Measurements from ENCODE around the gene ENPP1.

The ENPP1 gene

DNA sequence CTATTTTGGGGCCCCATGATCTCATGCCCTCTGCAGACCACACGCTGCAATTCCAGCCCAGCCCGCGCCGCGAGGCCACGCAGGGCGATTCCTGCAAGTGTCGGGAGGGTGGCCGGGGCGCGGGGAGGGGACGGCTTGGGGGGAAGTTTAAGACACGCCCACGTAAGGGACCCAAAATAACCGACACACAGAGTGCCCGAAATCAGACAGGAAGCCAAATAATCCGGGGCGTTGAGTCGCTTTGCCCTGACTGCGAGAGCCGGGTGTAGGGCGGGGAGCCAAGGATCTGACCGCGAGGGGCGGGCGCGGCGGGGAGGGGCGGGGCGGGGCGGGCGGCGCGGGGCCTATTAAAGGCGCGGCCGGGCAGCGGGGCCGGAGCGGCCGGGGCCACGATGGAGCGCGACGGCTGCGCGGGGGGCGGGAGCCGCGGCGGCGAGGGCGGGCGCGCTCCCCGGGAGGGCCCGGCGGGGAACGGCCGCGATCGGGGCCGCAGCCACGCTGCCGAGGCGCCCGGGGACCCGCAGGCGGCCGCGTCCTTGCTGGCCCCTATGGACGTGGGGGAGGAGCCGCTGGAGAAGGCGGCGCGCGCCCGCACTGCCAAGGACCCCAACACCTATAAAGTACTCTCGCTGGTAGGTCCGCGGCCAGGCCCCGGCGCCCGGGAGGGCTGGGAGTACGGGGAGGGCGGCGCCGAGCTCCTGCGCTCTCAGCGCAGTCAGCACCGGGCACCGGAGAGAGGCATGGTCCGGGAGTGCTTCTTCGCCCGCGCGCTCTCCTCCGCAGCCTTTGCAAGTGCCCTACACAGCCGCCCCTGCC, at the start of gene ENPP1:
Gene ENPP1, plus strand, starts transcription at position 377 of the 816 bp plus-strand sequence. Its CDS starts 16 bp downstream, at position 393.
- peak; percentile 64 for DNase-seq (ENCODE audit: low read depth)

DNA sequence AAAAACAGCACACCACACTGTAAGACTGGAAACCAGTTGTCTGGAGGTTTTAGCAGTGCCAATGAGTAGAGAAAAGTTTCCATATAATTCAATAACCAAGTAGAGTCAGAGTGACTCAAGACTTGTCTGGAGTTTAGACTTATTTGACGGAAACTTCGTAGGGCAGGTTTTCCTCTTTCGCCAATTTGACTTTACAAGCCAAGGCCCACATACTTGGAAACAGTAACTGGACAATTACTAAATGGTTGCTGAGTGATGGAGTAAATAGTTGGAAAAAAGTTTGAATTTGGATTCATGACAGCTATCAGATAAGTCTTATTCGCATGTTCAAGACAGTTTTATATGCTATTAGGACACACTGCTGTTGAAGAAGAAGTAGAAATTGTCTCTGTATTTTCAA, 48.9 kb upstream of the ENPP1 start:
- no peak for DNase-seq (ENCODE audit: low read depth)

DNA sequence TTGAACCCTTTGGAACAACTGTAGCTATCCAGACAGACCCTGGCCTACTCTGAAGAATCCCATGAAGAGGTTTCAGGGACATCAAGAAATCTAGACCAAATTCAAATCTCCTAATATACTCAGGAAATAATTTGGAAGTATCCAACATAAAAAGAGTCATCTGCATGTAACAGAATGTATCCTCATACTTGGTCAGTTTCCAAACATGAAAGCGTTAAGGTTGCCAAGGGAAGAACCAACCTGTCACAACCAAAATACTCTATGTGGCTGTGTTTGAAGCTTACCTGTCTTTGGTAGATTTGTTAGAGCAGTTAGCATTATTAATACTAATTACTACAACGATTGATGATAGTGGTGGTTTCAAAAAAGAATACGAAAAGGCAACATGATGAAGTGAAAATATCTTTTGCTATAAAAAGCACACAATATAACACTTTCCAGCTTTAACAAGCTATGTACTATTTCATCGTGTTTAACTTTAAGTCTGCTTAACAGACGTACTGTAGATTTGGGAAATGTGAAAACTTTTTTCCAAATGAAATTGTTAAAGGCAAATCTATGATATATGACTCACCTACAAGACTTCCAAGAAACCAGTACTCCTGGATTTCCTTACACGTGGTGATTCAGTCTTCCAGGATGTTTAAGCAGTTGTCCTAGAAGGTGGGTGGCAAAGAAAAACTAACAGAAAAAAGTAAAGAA, 46.6 kb upstream of the ENPP1 start:
- no peak for DNase-seq (ENCODE audit: low read depth)

DNA sequence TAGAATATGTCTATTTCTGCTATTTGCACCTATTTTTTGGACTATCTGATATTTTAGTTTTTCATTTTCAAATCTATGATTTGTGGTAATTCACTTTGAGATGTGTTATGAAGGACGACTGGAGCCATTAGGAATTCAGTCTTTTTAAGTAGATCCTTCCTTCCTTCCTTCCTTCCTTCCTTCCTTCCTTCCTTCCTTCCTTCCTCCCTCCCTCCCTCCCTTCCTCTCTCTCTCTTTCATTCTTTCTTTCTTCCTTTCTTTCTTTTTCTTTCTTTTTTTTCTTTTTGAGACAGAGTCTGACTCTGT, 46.1 kb upstream of the ENPP1 start:
- no peak for DNase-seq (ENCODE audit: low read depth)

DNA sequence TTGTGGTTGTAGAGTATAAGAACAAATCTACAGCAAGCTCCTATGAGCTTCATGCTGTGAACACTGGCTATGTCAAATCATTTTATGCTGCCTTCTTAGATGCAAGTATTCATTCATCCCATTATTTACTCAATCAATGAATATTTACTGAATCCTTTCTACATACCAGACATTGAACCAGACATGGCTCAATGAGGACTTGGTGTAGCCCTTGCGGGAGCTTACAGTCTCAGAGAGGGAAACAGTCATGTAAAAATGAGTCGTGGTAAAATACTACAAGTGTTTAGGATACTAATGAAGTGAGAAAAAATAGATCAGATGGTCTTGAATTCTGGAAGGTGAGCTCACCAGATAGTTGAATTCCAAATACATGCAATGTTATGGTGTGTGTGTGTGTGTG, 44.8 kb upstream of the ENPP1 start:
- DNase-seq (ENCODE audit: low read depth): no peak

DNA sequence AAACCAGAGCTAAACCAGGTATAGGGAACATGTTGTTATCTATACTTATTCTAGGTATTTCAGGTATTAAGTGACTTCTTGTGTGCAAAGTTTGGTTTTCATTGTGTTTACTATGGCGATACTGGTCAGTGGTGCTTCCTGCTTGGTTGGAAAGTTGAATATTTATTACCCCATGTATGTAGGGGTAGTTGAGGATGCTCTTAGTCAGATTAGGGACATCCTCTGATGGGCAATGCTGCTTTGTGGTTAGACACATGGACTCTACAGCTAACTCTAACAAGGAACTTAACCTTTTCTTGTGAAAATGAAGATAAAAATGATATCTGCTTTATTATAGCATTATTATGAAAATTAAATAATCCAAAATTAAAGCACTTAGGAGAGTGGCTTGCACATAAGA, 44.1 kb upstream of the ENPP1 start:
- no peak for DNase-seq (ENCODE audit: low read depth)

DNA sequence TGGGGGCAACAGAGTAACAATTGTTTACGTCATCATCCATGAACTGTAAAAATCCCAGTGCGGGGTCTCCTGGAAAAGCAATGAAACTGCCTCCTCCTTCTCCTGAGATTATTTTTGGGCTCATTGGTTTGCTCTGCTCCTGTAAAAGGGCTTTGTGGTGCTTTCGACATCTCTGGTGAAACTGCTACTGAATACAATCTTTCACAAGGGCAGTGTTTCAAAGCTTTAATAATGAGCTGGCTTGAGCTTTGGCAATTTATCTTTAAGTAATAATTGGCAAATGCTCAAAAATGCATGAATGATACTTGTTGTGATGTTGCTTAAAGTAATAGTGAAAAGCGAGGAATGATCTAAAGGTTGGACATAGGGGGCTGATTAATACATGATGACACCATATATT, 43.5 kb upstream of the ENPP1 start:
- no peak for DNase-seq (ENCODE audit: low read depth)

DNA sequence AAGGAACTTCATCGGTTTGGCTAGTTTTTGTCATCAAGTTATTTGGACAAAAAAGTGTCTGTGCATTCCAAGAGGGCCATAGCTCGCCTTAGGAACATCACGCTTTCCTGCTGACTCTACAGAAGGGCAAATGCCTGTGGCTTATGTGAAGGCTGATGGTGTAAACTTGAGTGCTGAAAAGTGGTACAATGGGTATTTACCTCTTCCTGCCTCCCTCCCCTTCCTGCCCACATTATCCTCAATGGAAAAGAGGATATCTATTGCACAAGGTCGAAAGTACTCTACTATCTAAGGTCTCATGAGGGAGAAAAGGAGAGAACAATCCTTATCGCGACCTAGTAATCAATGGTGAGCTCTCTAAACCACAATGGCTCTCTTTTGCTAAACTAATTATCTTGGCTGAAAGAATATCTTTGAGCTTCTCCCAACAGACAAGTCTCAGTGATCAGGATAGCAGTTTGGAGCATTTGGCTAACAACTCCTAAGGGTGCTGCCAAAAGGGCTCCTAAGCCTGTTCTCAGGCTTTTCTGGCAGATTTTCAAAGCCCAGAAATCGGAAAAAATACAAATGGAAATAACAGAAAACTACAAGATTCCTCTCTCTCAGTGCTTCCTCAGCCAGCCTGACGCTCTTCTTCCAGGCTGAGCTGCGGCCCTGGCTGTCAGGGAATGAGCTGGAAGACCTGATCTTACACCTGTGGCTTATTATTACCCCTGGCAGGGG, 42.6 kb upstream of the ENPP1 start:
- DNase-seq (ENCODE audit: low read depth): peak; percentile 54

DNA sequence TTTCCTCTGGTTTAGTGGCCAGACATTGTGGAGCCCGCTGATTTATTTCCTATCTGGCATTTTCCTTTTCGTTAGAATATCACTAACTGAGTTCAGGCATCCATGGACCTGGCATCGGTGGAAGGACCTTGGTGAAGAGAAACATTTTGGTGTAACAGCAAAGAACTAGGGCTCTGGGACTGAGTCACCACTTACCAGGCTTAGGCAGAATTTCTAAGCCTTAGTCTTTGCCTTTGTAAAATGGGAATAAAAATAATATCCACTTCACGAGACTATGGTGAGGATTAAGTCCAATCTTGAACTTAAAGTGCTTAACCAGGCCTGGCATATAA, 42.0 kb upstream of the ENPP1 start:
- no peak for DNase-seq (ENCODE audit: low read depth)

DNA sequence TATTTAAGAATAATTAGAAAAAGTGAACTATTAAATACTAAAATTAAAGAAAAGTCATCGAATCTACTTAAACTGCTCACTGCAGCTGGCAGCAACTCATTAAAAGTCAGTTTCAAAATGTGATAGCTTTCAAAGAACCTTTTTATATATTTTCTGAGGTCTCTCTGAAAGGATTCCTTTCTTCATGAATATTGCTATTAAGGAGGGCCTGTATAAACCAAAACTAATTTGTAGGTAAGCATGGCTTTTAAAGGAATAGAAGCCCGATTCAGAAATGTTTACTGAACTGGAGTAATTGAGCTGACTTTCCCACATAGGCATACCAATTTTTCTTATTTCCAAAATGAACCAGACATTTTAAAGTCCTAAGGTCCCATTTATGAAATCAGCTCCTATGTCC, 41.2 kb upstream of the ENPP1 start:
- no peak for DNase-seq (ENCODE audit: low read depth)

DNA sequence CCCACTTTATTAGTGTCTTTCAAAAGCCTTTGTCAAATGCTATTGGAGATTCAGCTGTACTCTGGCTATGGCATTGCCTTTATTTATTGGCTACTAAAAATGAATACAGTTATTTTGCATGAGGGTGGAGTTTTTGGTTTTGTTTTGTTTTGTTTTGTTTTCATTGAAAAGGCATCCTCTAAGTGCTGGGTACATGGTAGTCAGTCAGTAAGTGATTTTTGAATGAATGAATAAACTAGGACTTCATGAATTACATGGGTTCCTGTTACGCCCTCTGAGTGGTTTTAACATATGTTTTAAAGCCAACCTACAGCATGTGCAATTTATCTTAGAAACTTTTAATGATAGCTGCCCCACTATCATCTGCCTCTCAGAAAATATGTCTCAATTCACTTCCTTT, 38.9 kb upstream of the ENPP1 start:
- no peak for DNase-seq (ENCODE audit: low read depth)

DNA sequence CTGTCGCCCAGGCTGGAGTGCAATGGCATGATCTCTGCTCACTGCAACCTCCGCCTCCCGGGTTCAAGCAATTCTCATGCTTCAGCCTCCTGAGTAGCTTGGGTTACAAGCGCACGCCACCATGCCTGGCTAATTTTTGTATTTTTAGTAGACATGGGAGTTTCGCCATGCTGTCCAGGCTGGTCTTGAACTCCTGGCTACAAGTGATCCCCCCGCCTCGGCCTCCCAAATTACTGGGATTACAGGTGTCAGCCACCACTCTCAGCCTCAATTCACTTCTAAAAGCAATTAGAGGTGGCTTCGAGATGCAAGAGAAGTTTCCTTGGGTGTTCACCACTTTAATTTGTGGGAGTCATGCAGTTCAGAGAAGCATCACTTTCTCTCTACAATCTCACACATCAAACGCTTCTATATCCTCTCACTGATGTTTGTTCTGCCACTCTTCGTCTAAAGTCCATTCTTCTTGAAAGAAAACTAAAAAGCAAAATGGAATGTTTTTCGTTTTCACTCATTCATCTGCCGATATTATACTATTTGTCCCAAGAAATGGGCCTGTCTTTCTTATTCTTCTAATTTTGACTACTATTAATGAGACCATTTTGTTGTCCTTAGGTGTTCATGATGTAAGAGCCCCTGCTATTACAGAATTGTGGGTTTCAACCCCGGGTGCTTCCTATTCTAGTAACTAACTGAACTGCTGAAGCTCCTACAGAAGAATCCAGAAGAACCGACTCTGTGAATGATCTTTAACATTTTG, 38.3 kb upstream of the ENPP1 start:
- DNase-seq (ENCODE audit: low read depth): no peak

DNA sequence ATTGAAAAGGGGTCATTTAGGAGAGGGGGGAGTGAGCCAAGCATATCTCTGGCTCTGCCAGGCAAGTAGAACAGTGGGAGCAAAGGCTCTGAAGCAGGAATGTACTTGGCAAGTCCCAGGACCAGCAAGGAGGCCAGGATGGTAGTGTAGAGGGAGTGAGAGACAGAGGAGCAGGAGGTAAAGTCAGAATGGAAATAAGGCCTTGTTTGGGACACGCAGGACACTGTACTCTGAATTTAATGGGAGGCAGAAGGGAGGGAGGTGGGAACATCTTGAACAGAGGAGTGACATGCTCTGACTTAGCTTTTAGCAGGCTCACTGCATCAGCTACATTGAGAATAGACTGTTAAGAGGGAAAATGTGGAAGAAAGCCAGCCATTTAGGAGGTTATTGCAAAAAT, 37.0 kb upstream of the ENPP1 start:
- no peak for DNase-seq (ENCODE audit: low read depth)

DNA sequence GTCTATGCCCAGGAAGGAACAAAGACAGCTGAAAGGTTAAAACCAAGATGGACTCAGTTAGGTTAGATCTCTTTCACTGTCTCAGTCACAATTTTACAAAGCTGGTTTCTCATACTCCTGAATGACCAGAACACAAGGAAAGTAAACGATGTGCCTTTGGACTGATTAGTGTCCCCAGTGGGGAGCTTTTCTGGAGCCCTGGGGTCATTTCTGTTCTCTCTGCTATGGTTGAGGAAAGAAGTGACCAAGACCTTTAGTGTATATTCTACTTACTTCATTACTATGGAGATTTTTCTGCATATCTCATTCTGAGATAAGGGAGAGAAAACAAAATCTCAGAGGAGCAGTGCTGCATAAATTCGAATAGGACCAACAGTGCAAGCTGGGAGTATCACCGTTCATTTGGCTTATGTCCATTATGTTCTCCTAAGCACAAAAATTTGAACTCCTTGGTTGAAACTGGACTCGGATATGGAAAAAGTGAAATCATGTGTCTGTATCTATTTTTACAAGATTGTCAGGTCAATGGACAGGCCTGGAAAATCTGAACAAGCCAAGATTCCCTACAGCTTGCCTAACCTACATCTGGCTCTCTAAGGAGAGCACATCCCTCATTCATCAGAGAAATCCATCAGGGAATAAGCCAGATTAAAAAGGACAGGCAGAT, 34.4 kb upstream of the ENPP1 start:
- no peak for DNase-seq (ENCODE audit: low read depth)

DNA sequence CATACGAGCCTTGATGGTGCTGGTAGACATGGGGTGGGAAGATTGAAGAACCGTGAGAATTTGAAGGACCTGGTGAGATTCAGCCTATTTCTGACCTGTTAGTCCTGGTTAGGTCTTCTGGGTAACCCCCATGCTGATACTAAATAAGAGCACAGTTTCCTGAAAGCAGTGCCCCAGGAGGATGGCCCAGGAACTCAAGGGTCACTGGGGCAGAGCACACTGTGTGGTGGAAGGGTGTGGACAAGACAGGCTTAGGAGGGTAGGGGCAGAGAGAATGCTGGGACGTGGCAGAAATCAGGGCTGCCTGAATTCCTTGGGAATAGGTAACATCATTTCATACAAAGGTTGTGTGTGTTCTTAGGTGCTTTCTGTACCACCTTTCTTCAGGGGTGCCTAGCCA, 31.9 kb upstream of the ENPP1 start:
- DNase-seq (ENCODE audit: low read depth): no peak

DNA sequence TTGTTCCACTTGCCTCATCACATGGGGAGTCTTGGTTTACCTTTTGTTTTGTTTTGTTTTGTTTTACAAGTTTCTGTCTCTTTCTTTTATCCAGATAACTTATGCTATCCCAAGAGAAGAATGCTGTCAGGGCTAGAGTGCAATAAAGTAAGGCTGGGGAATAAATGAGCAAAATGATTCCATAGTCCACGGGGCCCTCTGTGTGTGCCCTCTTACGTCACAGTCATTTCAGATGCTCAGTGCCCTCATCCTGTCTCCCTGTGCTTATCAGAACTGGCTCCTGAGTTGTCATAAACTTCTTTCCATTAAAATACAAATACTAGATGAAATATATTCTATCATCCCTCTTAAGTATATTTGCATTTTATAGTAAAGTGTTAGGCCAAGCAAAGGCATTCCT, 30.8 kb upstream of the ENPP1 start:
- DNase-seq (ENCODE audit: low read depth): no peak

DNA sequence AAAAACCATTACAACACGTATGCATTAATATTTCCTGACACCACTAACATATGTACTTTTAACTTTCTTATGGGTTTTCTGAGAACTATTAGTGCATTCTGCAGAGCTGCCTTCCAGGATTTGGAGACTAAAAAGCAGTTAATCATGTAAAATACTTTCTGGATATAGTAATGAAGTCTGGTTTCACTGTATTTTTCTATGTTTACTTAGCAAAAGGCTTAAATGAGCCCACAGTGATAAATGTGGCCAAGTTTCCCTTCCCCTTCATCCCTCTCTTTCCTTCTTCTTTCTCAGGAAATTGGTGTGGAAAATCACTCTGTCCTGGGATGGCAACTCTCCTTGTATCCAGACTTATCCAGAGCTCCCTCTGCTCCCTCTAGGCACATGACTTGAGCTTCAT, 29.7 kb upstream of the ENPP1 start:
- DNase-seq (ENCODE audit: low read depth): no peak

DNA sequence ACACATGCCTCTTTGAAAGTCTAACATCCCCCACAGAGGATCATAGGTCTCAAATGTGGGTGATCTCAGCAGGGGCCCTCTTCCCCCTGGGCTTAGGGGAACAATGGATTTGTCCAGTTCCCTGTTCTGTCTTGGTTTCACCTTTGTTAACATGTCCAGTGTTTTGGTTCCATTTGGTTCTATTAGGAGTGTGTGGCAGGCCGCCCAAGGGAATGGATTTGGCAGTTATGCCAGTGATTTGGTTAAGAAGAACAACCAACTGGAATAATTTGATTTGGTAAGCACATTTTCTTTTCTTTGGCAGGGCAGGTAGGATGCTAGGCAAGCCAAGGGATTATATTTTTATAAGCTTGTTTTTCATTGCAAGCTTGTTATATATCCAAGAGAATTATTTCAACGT, 28.5 kb upstream of the ENPP1 start:
- DNase-seq (ENCODE audit: low read depth): no peak

DNA sequence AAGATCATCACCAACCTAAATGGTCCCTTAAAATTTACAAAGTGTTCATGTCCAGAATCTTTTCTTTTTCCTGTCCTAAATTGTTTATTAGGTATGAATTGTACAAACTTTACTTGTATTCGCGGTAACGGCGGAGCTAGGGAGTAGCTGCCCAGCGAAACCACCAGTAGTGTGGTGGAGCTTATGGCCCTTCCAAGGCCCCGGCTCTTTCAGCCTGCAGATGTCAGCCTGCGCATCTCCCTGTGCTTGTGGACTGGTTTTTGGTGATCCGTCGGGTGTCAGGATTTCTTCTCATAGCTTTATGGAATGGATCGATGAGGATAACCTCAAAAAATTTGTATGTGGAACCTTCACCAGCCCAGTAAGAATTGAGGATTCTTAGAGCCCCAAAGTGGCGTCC, 27.2 kb upstream of the ENPP1 start:
- no peak for DNase-seq (ENCODE audit: low read depth)

DNA sequence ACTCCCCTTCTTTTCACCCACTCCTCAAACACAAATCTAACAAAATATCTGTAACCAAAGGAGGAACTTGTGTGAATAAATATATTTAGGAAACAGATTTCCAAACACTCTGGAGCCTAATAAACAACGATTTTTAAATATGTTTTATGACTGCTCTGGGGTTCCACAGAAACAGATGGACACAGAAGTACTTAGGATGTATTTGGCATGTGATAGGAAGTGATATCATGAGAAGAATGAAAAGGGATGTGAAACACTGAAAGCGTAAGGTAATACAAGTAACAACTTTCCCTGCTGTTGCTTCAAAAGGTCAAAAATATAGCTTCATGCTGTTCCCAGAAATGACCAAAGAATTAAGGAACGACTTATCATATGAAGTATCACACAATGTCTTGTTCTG, 26.1 kb upstream of the ENPP1 start:
- DNase-seq (ENCODE audit: low read depth): no peak

DNA sequence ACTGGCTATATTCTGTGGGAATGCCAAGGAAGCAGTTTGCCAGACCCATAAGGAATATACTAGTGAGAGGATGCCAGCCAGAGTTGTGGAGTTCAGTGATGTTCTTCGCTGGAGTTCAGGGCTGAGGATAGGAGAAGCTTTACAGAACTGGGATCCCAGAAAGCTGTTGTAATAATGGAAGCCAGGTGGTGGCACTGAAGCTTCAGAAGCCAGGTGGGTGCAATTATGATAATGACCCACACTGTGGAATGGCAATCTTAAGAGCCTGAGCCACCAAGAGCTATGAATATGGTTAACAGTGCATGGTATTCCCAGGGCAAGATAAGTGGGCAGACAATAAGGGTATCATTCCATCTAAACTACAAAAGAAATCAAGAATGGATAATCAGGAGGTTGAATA, 25.1 kb upstream of the ENPP1 start:
- DNase-seq (ENCODE audit: low read depth): no peak

DNA sequence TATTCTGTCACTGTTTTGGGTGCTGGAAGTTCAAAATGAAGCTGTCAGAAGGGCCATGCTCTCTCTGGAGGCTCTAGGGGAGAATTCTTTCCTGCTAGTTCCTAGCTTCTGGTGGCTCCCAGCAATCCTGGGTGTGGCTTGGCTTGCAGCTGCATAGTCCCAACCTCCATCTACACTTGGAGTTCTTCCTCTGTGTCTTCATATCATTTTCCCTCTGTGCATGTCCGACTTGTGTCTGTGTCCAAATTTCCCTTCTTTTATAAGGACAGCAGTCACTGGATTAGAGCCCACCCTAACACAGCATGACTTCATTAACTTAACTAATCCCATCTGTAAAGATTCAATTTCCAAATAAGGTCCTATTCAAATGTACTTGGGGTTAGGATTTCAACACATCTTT, 23.3 kb upstream of the ENPP1 start:
- DNase-seq (ENCODE audit: low read depth): no peak
